Activated B cell treated with CpG ODN at 0.5 μM for 24 hours (primary cell): ENCODE results near the gene SCN8A. TPM values are rescaled to one million over a fixed set of nuclear protein-coding genes. Genes with fewer than 3 reads are reported as not detected.
"Not testable (repeated sequence)": the region's sequence is repeated elsewhere in the genome, so short reads cannot be mapped to it uniquely, and the experiment has no call there.

Source experiments
- ATAC-seq: fragments of 200-7000 bp; cut with Tn5 transposase; one replicate; pipeline ENCODE4 v1.10.0; 2021; ENCODE audit warnings: low read depth, mild to moderate bottlenecking, moderate library complexity
- CTCF ChIA-PET: fragments of 350-600 bp; sonication (Branson Sonifier 250); formaldehyde crosslinking; loops from one replicate; lab custom pipeline; 2021; ENCODE audit warnings: antibody characterized with exemption; lab: Charles Lee
- POLR2A ChIA-PET: fragments of 350-600 bp; sonication (Branson Sonifier 250); formaldehyde crosslinking; loops from one replicate; lab custom pipeline; 2021; ENCODE audit warnings: antibody characterized with exemption; lab: Charles Lee
- DNase-seq: peaks from one replicate; pipeline ENCODE4 v3.0.0; 2022
- H3K27ac Mint-ChIP-seq: one replicate; pipeline ENCODE4 v1.8.0; 2020; ENCODE audit warnings: mixed read lengths
- H3K27me3 Mint-ChIP-seq: one replicate; pipeline ENCODE4 v1.8.0; 2021; ENCODE audit warnings: mixed read lengths
- H3K36me3 Mint-ChIP-seq: one replicate; pipeline ENCODE4 v1.8.0; 2021; ENCODE audit warnings: low read depth, mixed read lengths
- H3K4me1 Mint-ChIP-seq: one replicate; pipeline ENCODE4 v1.8.0; 2021; ENCODE audit warnings: mixed read lengths
- H3K4me3 Mint-ChIP-seq: one replicate; pipeline ENCODE4 v1.8.0; 2020; ENCODE audit warnings: mild to moderate bottlenecking, mixed read lengths
- H3K9me3 Mint-ChIP-seq: one replicate; pipeline ENCODE4 v1.8.0; 2020; ENCODE audit warnings: mixed read lengths
- CTCF ChIP-seq: fragments of 200-600 bp; IDR thresholded peaks from one replicate; pipeline ENCODE4 v1.8.0; 2022; ENCODE audit warnings: antibody characterized with exemption, mild to moderate bottlenecking
- intact Hi-C: fragments of 100-400 bp; cut with micrococcal nuclease; formaldehyde crosslinking; loops from one replicate; pipeline ENCODE4 v1.15.1; 2024
- total RNA-seq: library from RNA; stranded (reverse); gene quantifications from 2 replicates; pipeline ENCODE4 v1.2.3, GENCODE V29; 2022

Gene SCN8A
- total RNA-seq, 1 donor from 2014 or later, result 0.86 TPM

- Mint-ChIP-seq H3K4me3 (no peak overlapping the region), H3K27me3 (peaks cover 32% of the 10 kb centered on the region), H3K36me3 (no peaks in the 10 kb centered on the region), H3K27ac (no peak overlapping the region), H3K4me1 (peaks cover 17% of the 10 kb centered on the region), H3K9me3 (no peaks in the 10 kb centered on the region)
- no peak for DNase-seq
- CTCF ChIA-PET, result no interaction called here
- POLR2A ChIA-PET, result no interaction called here
- ATAC-seq, result peak; percentile 34
- TF ChIP-seq CTCF, result no peak
- intact Hi-C loops, result loop anchor here (10.0 kb wide), 1 partner anchor 233 kb away; the partner anchor contains the start of gene SCN8A
Observed at GRCh38 chr12:51827925-51828818, 237.1 kb downstream of the SCN8A start.

GRCh38 chr12:51829011-51829481, 238.0 kb downstream of the SCN8A start:
- Mint-ChIP-seq H3K36me3 (no peaks in the 10 kb centered on the region), H3K9me3 (no peaks in the 10 kb centered on the region), H3K4me1 (peaks cover 20% of the 10 kb centered on the region), H3K27ac (no peak overlapping the region), H3K27me3 (peaks cover 40% of the 10 kb centered on the region), H3K4me3 (no peak overlapping the region)
- ChIA-PET POLR2A (no interaction called here), CTCF (no interaction called here)
- DNase-seq (no peak), ATAC-seq (no peak)
- intact Hi-C loops, result loop anchor here (10.0 kb wide), 1 partner anchor 234 kb away; the partner anchor contains the start of gene SCN8A
- TF ChIP-seq CTCF, result no peak

- no peak for ATAC-seq
- DNase-seq, result no peak
- intact Hi-C loops, result loop anchor here (10.0 kb wide), 1 partner anchor 235 kb away; the partner anchor contains the start of gene SCN8A
- no peak overlapping the region for H3K27ac Mint-ChIP-seq
- no peaks in the 10 kb centered on the region for H3K36me3 Mint-ChIP-seq
- ChIA-PET POLR2A (no interaction called here), CTCF (no interaction called here)
- no peak overlapping the region for H3K4me3 Mint-ChIP-seq
- H3K9me3 Mint-ChIP-seq, result no peaks in the 10 kb centered on the region
- peaks cover 20% of the 10 kb centered on the region for H3K4me1 Mint-ChIP-seq
- H3K27me3 Mint-ChIP-seq, result peaks cover 44% of the 10 kb centered on the region
- no peak for TF ChIP-seq CTCF
Observed at GRCh38 chr12:51829641-51830040, 238.6 kb downstream of the SCN8A start.

- DNase-seq, H3K27ac Mint-ChIP-seq, H3K36me3 Mint-ChIP-seq, ATAC-seq, intact Hi-C loops, H3K9me3 Mint-ChIP-seq, H3K4me3 Mint-ChIP-seq: not testable (repeated sequence)
- POLR2A ChIA-PET, result interaction anchor here (1.1 kb wide), 1 partner anchor 11 kb away, joined by 3 read pairs; no protein-coding TSS in a partner anchor
- peaks cover 45% of the 10 kb centered on the region for H3K27me3 Mint-ChIP-seq
- peaks cover 20% of the 10 kb centered on the region for H3K4me1 Mint-ChIP-seq
- CTCF ChIA-PET, result interaction anchor here (1.3 to 1.7 kb wide), 2 partner anchors 11 to 13 kb away, joined by 3 to 5 read pairs; no protein-coding TSS in a partner anchor
Observed at GRCh38 chr12:51831817-51832216, 240.8 kb downstream of the SCN8A start.

- no peak for ATAC-seq
- no peak for DNase-seq
- ChIA-PET POLR2A (interaction anchor here (1.1 kb wide), 1 partner anchor 12 kb away, joined by 3 read pairs; no protein-coding TSS in a partner anchor), CTCF (interaction anchor here (1.3 to 1.7 kb wide), 2 partner anchors 12 to 14 kb away, joined by 3 to 5 read pairs; no protein-coding TSS in a partner anchor)
- Mint-ChIP-seq H3K4me1 (peaks cover 20% of the 10 kb centered on the region), H3K4me3 (no peak overlapping the region), H3K27me3 (peaks cover 48% of the 10 kb centered on the region), H3K9me3 (no peaks in the 10 kb centered on the region), H3K27ac (no peak overlapping the region), H3K36me3 (no peaks in the 10 kb centered on the region)
- intact Hi-C loops, result no loop called here
- no peak for TF ChIP-seq CTCF
Observed at GRCh38 chr12:51832354-51833107, 241.5 kb downstream of the SCN8A start.
